Subcutaneous adipose tissue (tissue), 4 donors: ENCODE data around the gene EXPH5. TPM values are rescaled to one million over a fixed set of nuclear protein-coding genes. Genes with fewer than 3 reads are reported as not detected.

Experiments used
- total RNA-seq, 4 donors: library from RNA; depleted of rRNA; stranded (reverse); fragments of >200 nt; gene quantifications; one replicate each; pipeline ENCODE4 v1.1.0, GENCODE V29; 2016
- TF ChIP-seq, protein P1 (sequence below): fragments of 450-650 bp; IDR thresholded peaks from one replicate; pipeline ENCODE4 v1.5.1; 2016; ENCODE audit warnings: low read depth, mild to moderate bottlenecking, control low read depth, antibody characterized with exemption, moderate library complexity

EXPH5 gene
- total RNA-seq, 4 donors from 2014 or later = 1.0 to 4.1 (median 2.5) TPM

DNA sequence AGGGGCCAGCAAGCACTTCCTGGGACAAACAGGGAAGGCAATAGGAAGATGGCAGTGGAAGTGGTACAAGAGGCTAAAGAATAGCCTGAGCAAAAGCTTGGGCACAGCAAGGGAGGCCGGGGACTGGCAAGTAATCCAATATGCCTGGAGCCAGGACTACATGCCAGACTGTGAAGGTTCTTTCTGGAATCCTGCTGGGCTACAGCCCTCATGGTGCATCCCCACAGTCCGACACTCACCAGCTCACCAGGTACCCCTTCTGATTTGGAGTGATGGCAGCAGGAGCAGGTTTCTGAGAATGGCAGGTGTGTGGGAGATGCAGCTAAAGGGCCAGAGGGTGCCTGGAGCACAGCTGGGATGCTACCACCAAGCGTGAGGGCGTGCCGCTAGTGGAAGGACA is 63.1 kb downstream of the EXPH5 start:
- TF ChIP-seq, protein P1, sequence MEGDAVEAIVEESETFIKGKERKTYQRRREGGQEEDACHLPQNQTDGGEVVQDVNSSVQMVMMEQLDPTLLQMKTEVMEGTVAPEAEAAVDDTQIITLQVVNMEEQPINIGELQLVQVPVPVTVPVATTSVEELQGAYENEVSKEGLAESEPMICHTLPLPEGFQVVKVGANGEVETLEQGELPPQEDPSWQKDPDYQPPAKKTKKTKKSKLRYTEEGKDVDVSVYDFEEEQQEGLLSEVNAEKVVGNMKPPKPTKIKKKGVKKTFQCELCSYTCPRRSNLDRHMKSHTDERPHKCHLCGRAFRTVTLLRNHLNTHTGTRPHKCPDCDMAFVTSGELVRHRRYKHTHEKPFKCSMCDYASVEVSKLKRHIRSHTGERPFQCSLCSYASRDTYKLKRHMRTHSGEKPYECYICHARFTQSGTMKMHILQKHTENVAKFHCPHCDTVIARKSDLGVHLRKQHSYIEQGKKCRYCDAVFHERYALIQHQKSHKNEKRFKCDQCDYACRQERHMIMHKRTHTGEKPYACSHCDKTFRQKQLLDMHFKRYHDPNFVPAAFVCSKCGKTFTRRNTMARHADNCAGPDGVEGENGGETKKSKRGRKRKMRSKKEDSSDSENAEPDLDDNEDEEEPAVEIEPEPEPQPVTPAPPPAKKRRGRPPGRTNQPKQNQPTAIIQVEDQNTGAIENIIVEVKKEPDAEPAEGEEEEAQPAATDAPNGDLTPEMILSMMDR = no peak

DNA sequence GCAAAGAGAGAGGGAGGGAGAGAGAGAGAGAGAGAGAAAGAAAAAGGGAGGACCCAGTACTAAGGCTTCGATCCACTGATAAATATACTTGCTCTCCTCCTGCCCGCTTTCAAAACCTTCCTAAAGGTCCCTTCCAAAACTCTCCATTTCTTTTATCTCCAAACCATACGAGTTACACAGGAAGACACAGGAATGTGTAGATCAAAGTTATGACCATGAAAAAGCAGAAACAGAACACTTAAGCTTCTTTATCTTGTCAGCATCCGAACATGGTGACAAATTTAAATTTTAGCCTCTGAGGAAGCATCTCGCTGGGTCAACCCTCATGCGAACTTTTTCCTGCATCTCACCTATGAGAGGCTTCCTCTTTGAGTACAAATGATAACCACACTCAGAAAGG is 66.2 kb downstream of the EXPH5 start:
- TF ChIP-seq, protein P1 = no peak

DNA sequence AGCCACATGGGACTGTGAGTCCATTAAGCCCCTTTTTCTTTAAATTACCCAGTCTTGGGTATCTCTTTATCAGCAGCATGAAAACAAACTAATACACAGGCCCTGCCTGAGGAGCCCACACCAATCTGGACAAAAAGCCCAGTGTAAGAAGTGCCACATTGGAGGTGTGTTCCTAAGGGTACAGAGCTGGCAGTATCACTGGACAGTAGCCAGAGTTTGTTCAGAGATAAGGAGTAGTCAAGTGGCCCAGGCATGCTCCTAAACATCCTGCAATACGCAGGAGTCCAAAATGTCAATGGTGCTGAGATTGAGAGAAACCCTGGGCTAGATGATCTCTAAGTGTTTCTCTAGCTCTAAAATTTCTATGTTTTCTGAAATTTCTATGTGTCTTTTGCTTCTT is 68.4 kb downstream of the EXPH5 start:
- TF ChIP-seq, protein P1 = no peak

DNA sequence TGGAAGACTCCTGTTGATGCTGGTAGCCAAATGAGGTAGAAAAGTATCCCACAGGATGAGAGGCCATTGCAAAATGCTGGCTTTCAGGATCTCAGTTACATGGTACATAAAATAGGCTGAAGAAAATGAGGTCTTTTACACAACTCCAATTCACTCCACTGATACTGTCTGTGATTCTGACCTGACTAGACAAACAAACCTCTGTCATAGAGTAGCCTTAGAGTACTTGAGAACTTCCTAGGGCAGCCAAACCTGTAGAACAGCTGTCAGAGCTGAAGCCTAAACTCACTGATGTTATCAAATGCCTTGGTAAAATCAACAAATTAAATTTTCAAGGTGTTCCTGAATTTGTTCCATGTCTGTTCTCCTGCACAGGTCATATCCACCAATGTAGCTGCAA is 69.1 kb downstream of the EXPH5 start:
- TF ChIP-seq, protein P1 = no peak

DNA sequence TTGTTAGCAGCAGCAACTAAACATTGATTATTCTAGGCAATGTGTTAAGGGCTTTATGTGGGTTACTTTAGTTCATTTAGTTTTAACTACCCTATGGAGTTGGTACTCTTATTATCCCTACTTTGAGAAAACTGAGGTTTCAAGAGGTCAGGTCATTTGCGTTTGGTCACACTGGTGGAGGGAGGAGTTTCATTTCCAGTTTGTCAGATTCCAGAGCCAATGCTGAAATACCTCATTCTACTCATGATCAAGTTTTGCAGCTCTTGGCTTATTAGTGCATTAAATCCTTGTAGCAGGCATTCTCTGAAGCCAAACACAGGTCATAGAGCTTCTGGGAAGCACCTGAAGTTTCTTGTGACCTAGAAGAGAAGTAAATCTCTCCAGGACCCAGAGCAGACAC is 71.2 kb downstream of the EXPH5 start:
- TF ChIP-seq, protein P1 = no peak

DNA sequence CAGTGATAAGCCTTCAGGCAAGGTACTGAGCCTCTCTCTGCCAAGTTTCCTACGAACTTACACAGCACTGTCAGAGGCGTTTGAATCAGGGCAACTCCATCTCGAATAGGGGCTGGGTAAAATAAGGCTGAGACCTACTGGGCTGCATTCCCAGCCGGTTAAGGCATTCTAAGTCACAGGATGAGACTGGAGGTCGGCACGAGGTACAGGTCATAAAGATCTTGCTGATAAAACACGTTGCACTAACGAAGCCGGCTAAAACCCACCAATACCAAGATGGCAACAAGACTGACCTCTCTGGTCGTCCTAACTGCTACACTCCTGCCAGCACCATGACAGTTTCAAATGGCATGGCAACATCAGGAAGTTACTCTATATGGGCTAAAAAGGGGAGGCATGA is 75.0 kb downstream of the EXPH5 start:
- TF ChIP-seq, protein P1 = no peak

DNA sequence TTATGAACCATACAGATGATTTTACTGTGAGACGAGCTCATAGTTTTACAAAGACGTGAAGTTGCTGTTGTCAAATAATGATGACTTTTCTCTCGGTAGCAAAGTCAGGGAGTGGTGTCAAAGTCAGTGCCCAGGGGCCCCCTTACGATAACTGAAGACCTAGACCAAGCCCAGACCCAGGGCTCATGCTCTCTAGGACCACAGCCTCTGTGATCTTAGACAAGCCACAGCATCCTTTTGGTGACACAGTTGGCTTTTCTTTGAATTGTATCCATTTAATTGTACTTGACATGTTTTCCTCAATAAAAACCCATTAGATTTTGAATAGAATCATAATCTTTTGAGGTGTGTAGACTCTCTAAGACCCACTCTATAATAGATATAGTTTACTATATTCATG is 77.4 kb downstream of the EXPH5 start:
- TF ChIP-seq, protein P1 = no peak
